Measurements from ENCODE around the gene DIO1. TPM values are rescaled to one million over a fixed set of nuclear protein-coding genes. Genes with fewer than 3 reads are reported as not detected.

DIO1 gene
- total RNA-seq, 1 donor from 2014 or later = not detected

- intact Hi-C loops (cut with micrococcal nuclease) = no loop called here
Observed at GRCh38 chr1:53938136-53938830, 44.3 kb downstream of the DIO1 start.

GRCh38 chr1:53942127-53942957 is 48.4 kb downstream of the DIO1 start:
- intact Hi-C loops (cut with micrococcal nuclease) = no loop called here

GRCh38 chr1:53943090-53943489 is 49.1 kb downstream of the DIO1 start:
- intact Hi-C loops (cut with micrococcal nuclease) = no loop called here

- intact Hi-C loops (cut with micrococcal nuclease) = loop anchor here (2.0 kb wide), 1 partner anchor 25 kb away; no protein-coding TSS in a partner anchor
Observed at GRCh38 chr1:53943490-53944043, 49.6 kb downstream of the DIO1 start.

- intact Hi-C loops (cut with micrococcal nuclease) = loop anchor here (1.0 to 5.0 kb wide), 7 partner anchors 26 to 818 kb away; partner anchors contain the start of genes LRP8, NDC1, PARS2 and TTC4
Observed at GRCh38 chr1:53944469-53945182, 50.6 kb downstream of the DIO1 start.

- intact Hi-C loops (cut with micrococcal nuclease) = loop anchor here (1.0 to 5.0 kb wide), 7 partner anchors 26 to 817 kb away; partner anchors contain the start of genes LRP8, NDC1, PARS2 and TTC4
Observed at GRCh38 chr1:53945183-53945432, 51.1 kb downstream of the DIO1 start.

GRCh38 chr1:53945433-53946251 is 51.7 kb downstream of the DIO1 start, which contains the start of gene IFT25:
IFT25 (minus strand) TSS chr1:53945699; CDS start chr1:53940082, 5,617 bp downstream.
- intact Hi-C loops (cut with micrococcal nuclease) = loop anchor here (1.0 to 5.0 kb wide), 9 partner anchors 27 to 817 kb away; partner anchors contain the start of genes LRP8, NDC1, PARS2 and TCEANC2

- intact Hi-C loops (cut with micrococcal nuclease) = loop anchor here (1.0 to 5.0 kb wide), 6 partner anchors 57 to 816 kb away; partner anchors contain the start of genes LRP8, PARS2, TCEANC2 and TMEM59
Observed at GRCh38 chr1:53946252-53947171, 52.5 kb downstream of the DIO1 start, which contains the start of gene LRRC42. LRRC42 (plus strand) TSS chr1:53946350; CDS start chr1:53952000, 5,650 bp downstream.

GRCh38 chr1:53947172-53947907 is 53.4 kb downstream of the DIO1 start:
- intact Hi-C loops (cut with micrococcal nuclease) = loop anchor here (5.0 kb wide), 4 partner anchors 340 to 815 kb away; partner anchors contain the start of genes LRP8, PARS2 and TTC4

GRCh38 chr1:53948291-53948690 is 54.3 kb downstream of the DIO1 start:
- intact Hi-C loops (cut with micrococcal nuclease) = loop anchor here (5.0 kb wide), 4 partner anchors 339 to 814 kb away; partner anchors contain the start of genes LRP8, PARS2 and TTC4

- intact Hi-C loops (cut with micrococcal nuclease) = loop anchor here (1.0 to 5.0 kb wide), 5 partner anchors 71 to 813 kb away; partner anchors contain the start of genes LRP8, PARS2 and TTC4
Observed at GRCh38 chr1:53949023-53949990, 55.3 kb downstream of the DIO1 start.

- intact Hi-C loops (cut with micrococcal nuclease) = no loop called here
Observed at GRCh38 chr1:53951697-53952096, 57.7 kb downstream of the DIO1 start.

- intact Hi-C loops (cut with micrococcal nuclease) = no loop called here
Observed at GRCh38 chr1:53954128-53954527, 60.1 kb downstream of the DIO1 start.

GRCh38 chr1:53956308-53957168 is 62.6 kb downstream of the DIO1 start:
- intact Hi-C loops (cut with micrococcal nuclease) = no loop called here

- intact Hi-C loops (cut with micrococcal nuclease) = no loop called here
Observed at GRCh38 chr1:53957194-53957818, 63.3 kb downstream of the DIO1 start.
